ENCODE results near the gene CCDC106. TPM values are rescaled to one million over a fixed set of nuclear protein-coding genes. Genes with fewer than 3 reads are reported as not detected.

CCDC106 gene
- total RNA-seq, 1 experiment from 2014 or later = 24.9 TPM

GRCh38 chr19:55646889-55647731 lies 902 bp upstream of the CCDC106 start:
- in situ Hi-C loops (cut with HindIII; ENCODE audit: low sequenced_read_pairs) = no loop called here

GRCh38 chr19:55648585-55649267 lies 714 bp downstream of the CCDC106 start:
- no peak for DNase-seq (ENCODE audit: low spot score)

More at GRCh38 chr19:55646889-55647731, 902 bp upstream of the CCDC106 start:
- DNase-seq (ENCODE audit: low spot score) = peak; percentile 49

GRCh38 chr19:55649268-55650125 lies 1.5 kb downstream of the CCDC106 start:
- in situ Hi-C loops (cut with HindIII; ENCODE audit: low sequenced_read_pairs) = no loop called here

More at GRCh38 chr19:55648585-55649267, 714 bp downstream of the CCDC106 start:
- in situ Hi-C loops (cut with HindIII; ENCODE audit: low sequenced_read_pairs) = no loop called here

GRCh38 chr19:55650126-55650557 lies 2.1 kb downstream of the CCDC106 start:
- no peak for DNase-seq (ENCODE audit: low spot score)
- in situ Hi-C loops (cut with HindIII; ENCODE audit: low sequenced_read_pairs) = no loop called here

More at GRCh38 chr19:55649268-55650125, 1.5 kb downstream of the CCDC106 start:
- DNase-seq (ENCODE audit: low spot score) = no peak

- no peak for DNase-seq (ENCODE audit: low spot score)
Observed at GRCh38 chr19:55650602-55651230, 2.7 kb downstream of the CCDC106 start.

GRCh38 chr19:55651236-55651635 lies 3.2 kb downstream of the CCDC106 start:
- in situ Hi-C loops (cut with HindIII; ENCODE audit: low sequenced_read_pairs) = no loop called here

More at GRCh38 chr19:55650602-55651230, 2.7 kb downstream of the CCDC106 start:
- in situ Hi-C loops (cut with HindIII; ENCODE audit: low sequenced_read_pairs) = no loop called here

GRCh38 chr19:55652311-55653128 lies 4.5 kb downstream of the CCDC106 start:
- no peak for DNase-seq (ENCODE audit: low spot score)
- in situ Hi-C loops (cut with HindIII; ENCODE audit: low sequenced_read_pairs) = no loop called here

More at GRCh38 chr19:55651236-55651635, 3.2 kb downstream of the CCDC106 start:
- no peak for DNase-seq (ENCODE audit: low spot score)

GRCh38 chr19:55653651-55654322 lies 5.8 kb downstream of the CCDC106 start:
- DNase-seq (ENCODE audit: low spot score) = peak; percentile 99
- in situ Hi-C loops (cut with HindIII; ENCODE audit: low sequenced_read_pairs) = no loop called here

- in situ Hi-C loops (cut with HindIII; ENCODE audit: low sequenced_read_pairs) = no loop called here
- peak; percentile 99 for DNase-seq (ENCODE audit: low spot score)
Observed at GRCh38 chr19:55654323-55654867, 6.4 kb downstream of the CCDC106 start.

- in situ Hi-C loops (cut with HindIII; ENCODE audit: low sequenced_read_pairs) = no loop called here
- DNase-seq (ENCODE audit: low spot score) = peak; percentile 94
Observed at GRCh38 chr19:55654868-55655647, 7.0 kb downstream of the CCDC106 start, which contains the start of gene U2AF2. Gene U2AF2 (plus strand): TSS chr19:55655035. CDS start chr19:55655105, 70 bp downstream.

GRCh38 chr19:55655648-55656040 lies 7.6 kb downstream of the CCDC106 start:
- no peak for DNase-seq (ENCODE audit: low spot score)
- in situ Hi-C loops (cut with HindIII; ENCODE audit: low sequenced_read_pairs) = no loop called here

GRCh38 chr19:55656552-55656951 lies 8.5 kb downstream of the CCDC106 start:
- in situ Hi-C loops (cut with HindIII; ENCODE audit: low sequenced_read_pairs) = no loop called here
- DNase-seq (ENCODE audit: low spot score) = no peak

GRCh38 chr19:55656988-55657747 lies 9.2 kb downstream of the CCDC106 start:
- no peak for DNase-seq (ENCODE audit: low spot score)
- in situ Hi-C loops (cut with HindIII; ENCODE audit: low sequenced_read_pairs) = no loop called here

GRCh38 chr19:55658846-55659459 lies 10.9 kb downstream of the CCDC106 start:
- in situ Hi-C loops (cut with HindIII; ENCODE audit: low sequenced_read_pairs) = no loop called here

GRCh38 chr19:55659822-55660221 lies 11.8 kb downstream of the CCDC106 start:
- DNase-seq (ENCODE audit: low spot score) = no peak
- in situ Hi-C loops (cut with HindIII; ENCODE audit: low sequenced_read_pairs) = no loop called here

More at GRCh38 chr19:55658846-55659459, 10.9 kb downstream of the CCDC106 start:
- DNase-seq (ENCODE audit: low spot score) = no peak
